ENCODE results near the gene TSPYL4.

- TF ChIP-seq POLR2A (IDR thresholded peaks at IDR 0.05) (no peak), CTCF (IDR thresholded peaks at IDR 0.05) (no peak)
Measured at GRCh38 chr6:116280161-116280932, 26.5 kb upstream of the TSPYL4 start.

Data from adrenal gland (tissue), 5 donors.